ENCODE data around the gene COX15. TPM values are rescaled to one million over a fixed set of nuclear protein-coding genes. Genes with fewer than 3 reads are reported as not detected.
"Not testable (repeated sequence)": the region's sequence is repeated elsewhere in the genome, so short reads cannot be mapped to it uniquely, and the experiment has no call there.

COX15 gene
- total RNA-seq, 2 donors from 2014 or later, result 44.4 to 56.1 TPM

DNA sequence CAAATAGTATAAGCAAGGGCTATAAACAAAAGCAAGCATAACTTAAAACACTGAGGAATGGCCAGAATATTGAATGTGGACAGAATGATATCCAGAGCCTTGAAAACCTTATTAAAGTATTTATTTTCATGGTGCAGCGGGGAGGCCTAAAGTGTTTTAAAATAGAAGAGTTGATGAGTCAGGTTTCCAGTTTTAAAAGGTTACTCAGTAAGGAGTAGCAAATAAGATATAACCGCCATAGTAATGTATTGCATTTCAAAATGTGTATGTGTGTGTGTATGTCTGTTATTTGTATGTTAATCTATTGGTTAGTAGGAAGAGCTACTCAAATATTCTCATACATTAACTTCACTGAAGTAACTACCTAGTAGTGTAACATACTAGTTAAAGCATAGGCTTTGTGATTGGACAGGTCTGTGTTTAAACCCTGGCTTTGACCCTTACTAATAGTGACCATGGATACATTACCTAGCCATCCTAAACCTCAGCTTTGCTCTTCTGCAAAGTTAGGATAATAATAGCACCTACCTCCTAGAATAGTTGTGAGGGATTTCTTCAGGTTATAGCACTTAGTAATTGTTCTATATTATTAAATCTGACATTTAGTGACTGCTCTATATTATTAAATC lies 17.0 kb upstream of the COX15 start:
- Mint-ChIP-seq H3K9me3 (no peaks in the 10 kb centered on the region), H3K36me3 (peaks cover 9 to 18% of the 10 kb centered on the region in 2 donors), H3K27ac (no peak overlapping the region)
- no peak for DNase-seq (ENCODE audit: low spot score in 2 of 2)
- ATAC-seq, result no peak

DNA sequence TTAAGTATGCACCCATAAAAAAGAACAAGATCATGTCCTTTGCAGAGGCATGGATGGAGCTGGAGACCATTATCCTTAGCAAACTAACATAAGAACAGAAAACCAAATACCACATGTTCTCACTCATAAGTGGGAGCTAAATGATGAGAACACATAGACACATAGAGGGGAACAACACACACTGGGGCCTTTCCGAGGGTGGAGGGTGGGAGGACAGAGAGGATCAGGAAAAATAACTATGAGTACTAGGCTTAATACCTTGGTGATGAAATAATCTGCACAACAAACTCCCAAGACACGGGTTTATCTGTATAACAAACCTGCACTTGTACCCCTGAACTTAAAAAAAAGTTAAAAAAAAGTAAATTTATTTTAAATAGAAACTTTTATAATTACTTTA lies 14.2 kb upstream of the COX15 start:
- ATAC-seq; DNase-seq (ENCODE audit: low spot score in 2 of 2); H3K9me3 Mint-ChIP-seq; H3K27ac Mint-ChIP-seq: not testable (repeated sequence)
- H3K36me3 Mint-ChIP-seq, result peaks cover 32 to 33% of the 10 kb centered on the region in 2 donors

DNA sequence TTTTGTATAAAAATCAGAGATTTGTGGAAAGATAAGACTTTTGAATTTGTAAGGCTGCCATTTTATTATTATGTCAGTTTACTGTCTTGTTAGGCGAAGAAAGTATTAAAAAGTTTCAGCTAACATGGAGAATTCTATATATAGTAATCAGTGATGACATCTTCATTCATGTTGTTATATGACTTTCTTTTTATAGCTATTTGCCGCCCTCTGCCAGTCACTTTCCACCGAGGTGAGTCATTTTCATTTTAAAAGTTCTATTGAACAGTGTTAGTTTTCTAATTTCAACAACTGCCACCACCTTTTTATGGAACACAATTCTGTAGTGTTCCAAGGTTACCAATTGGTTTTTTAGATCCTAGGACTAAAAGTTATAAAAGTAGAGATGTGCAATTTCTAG lies 11.9 kb upstream of the COX15 start:
- Mint-ChIP-seq H3K27ac (no peak overlapping the region), H3K9me3 (peaks cover 4 to 16% of the 10 kb centered on the region in 2 donors), H3K36me3 (peaks cover 47 to 55% of the 10 kb centered on the region in 2 donors)
- no peak for ATAC-seq
- no peak for DNase-seq (ENCODE audit: low spot score in 2 of 2)

DNA sequence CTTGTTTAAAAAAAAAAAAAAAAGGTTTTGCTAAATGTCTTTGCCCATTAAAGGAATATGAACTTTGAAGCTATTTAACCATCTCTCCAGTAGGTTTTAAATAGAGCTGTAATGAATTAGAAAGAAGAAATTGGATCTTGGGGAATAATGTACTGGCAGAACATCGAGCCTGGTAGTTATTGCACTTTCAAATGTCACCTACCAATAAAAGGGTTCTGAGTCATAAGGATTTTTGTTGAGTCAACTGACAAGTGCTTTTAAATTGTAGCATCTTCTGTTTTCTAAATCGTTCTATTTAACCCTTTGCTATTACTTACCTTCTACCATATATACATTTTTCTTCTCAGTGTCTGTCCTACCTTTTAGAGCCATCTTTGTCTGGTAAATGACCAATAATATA lies 10.8 kb upstream of the COX15 start:
- Mint-ChIP-seq H3K9me3 (peaks cover 4 to 16% of the 10 kb centered on the region in 2 donors), H3K36me3 (peaks cover 47 to 58% of the 10 kb centered on the region in 2 donors), H3K27ac (no peak overlapping the region)
- no peak for DNase-seq (ENCODE audit: low spot score in 2 of 2)
- no peak for ATAC-seq

DNA sequence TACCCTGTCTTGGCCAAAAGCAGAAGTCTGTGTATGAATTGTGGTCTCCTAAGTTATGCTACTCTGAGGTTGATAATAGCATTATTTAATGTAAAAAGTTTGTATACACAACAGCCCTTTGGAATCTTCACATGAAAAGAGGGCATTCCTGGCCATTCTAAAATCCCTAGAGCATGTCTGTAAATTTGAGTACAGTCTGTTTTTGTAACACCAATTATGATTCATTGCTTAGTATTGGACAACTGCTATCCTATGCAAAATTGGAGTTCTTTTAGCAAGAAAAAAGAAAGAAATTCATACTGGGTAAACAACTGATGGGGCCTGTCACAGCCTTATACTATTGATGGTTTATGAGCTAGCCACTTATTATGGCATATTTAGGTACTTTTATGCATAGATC lies 10.3 kb upstream of the COX15 start:
- DNase-seq (ENCODE audit: low spot score in 2 of 2) (no peak), ATAC-seq (no peak)
- Mint-ChIP-seq H3K27ac (no peak overlapping the region), H3K36me3 (peaks cover 47 to 63% of the 10 kb centered on the region in 2 donors), H3K9me3 (peaks cover 4 to 16% of the 10 kb centered on the region in 2 donors)

DNA sequence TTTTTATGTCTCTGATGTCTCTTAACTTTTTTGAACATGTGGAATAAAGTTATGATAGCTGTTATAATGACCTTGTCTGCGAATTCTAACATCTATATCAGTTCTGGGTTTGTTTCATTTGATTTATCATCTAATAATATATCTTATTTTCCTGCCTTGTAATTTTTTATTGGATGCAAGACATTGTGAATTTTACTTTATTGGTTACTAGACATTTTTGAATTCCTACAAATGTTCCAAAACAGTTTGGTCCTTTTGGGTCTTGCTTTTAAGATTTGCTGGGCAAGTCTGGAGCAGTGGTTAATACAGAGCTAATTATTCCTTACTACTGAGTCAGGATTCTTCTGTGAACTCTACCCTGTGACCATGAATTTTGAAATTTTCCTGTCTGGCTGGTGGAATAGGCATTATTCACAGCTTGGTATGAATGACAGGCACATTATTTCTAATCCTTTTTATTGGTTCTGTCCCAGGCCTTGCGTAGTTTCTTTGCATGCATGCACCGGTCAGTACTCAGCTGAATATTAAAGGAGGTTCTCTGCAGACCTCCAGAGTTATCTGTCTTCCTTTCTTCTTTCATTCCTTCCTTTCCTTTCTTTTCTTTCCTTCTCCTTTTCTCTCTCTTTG lies 9.1 kb upstream of the COX15 start:
- Mint-ChIP-seq H3K27ac (peak overlapping the region in 1 of 2 donors; percentile 21), H3K9me3 (peaks cover 4 to 16% of the 10 kb centered on the region in 2 donors), H3K36me3 (peaks cover 47 to 75% of the 10 kb centered on the region in 2 donors)
- DNase-seq (ENCODE audit: low spot score in 2 of 2), result no peak
- no peak for ATAC-seq

DNA sequence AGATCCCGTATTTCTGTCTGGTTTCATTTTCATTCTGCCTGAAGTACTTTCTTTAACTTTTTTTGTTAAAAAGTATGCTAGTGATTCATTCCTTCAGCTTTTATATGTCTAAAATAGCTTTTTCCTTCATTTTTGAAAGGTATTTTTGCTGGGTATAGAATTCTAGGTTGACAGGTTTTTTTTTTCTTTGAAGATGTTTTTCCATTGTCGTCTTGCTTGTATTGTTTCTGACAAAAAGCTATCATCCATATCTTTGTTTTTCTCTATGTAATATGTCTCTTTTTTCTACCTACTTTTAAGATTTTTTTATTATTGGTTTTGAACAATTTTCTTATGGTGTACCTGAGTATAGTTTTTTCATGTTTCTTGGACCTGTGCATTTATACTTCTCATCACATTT lies 8.3 kb upstream of the COX15 start:
- DNase-seq (ENCODE audit: low spot score in 2 of 2), result no peak
- no peak for ATAC-seq

DNA sequence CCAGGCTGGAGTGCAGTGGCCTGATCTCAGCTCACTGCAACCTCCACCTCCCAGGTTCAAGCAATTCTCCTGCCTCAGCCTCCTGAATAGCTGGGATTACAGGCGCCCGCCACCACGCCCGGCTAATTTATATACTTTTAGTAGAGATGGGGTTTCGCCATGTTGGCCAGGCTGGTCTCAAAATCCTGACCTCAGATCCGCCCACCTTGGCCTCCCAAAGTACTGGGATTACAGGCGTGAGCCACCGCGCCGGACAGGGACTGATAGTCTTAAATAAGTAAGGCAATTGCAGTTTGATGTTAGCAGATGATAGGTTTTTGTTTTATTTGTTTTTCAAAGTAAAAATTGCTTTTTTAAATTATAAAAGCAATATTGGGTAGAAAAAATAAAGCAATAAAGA lies 2.2 kb upstream of the COX15 start:
- not testable (repeated sequence) for DNase-seq (ENCODE audit: low spot score in 2 of 2); ATAC-seq; H3K9me3 Mint-ChIP-seq; H3K27ac Mint-ChIP-seq
- H3K36me3 Mint-ChIP-seq, result peaks cover 24 to 41% of the 10 kb centered on the region in 2 donors

More for the DNA sequence above, 8.3 kb upstream of the COX15 start:
- H3K36me3 Mint-ChIP-seq, result peaks cover 47 to 79% of the 10 kb centered on the region in 2 donors
- peaks cover 4 to 16% of the 10 kb centered on the region in 2 donors for H3K9me3 Mint-ChIP-seq
- no peak overlapping the region for H3K27ac Mint-ChIP-seq

DNA sequence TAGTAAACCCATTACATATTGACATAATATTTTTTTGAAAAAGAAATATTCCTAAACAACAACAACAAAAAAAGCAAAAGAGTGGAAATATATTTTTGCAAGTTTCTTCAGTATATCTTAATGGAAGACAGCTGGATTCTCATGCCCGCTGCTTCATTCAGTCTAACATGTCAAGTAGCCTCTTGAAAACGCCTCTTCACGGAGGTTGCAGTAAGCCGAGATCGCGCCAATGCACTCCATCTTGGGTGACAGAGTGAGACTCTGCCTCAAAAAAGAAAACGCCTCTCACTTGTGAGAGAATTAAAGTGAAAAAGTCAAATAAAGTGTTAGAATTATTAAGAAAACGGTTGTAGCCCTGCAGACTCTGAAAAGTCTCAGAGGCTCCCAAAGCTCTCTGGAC lies 1.4 kb upstream of the COX15 start:
- no peaks in the 10 kb centered on the region for H3K9me3 Mint-ChIP-seq
- H3K27ac Mint-ChIP-seq, result no peak overlapping the region
- ATAC-seq (no peak), DNase-seq (ENCODE audit: low spot score in 2 of 2) (no peak)
- peaks cover 24 to 37% of the 10 kb centered on the region in 2 donors for H3K36me3 Mint-ChIP-seq

DNA sequence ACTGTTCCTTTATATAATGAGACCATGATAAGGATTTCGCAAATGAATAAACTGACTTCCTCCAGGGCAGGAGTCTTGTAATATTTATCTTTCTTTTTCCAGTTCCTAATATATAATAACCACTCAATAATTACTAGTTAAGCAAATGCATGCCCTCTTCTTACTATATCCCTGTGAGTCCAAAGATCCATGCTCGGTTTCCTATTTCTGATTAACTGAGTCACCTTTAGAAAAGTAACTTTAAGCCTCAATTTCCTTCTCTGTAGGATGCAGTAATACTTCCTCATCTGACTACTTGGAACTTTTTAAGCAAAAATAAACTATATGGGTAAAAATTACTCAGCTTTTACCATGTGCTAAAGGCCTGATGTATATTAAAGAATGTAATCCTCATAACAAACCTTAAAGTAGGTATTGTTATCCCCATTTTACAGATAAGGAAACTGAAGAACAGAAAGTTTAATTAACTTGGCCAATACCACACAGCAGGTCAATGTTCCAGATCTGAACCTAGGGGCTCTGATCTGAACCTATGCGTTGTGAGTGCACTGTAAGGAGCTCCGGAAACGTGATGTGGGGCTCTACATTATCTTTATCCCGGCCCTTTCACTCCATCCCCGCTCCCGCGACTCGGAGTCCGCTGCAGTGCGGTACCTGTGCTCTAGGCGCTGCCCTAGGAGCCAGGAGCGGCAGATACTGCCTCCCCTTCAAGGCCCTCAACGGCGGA lies 458 bp downstream of the COX15 start:
- H3K27ac Mint-ChIP-seq, result peak overlapping the region; percentile 92 to 100
- peaks cover 23 to 24% of the 10 kb centered on the region in 2 donors for H3K36me3 Mint-ChIP-seq
- ATAC-seq (no peak), DNase-seq (ENCODE audit: low spot score in 2 of 2) (no peak)
- H3K9me3 Mint-ChIP-seq, result no peaks in the 10 kb centered on the region

DNA sequence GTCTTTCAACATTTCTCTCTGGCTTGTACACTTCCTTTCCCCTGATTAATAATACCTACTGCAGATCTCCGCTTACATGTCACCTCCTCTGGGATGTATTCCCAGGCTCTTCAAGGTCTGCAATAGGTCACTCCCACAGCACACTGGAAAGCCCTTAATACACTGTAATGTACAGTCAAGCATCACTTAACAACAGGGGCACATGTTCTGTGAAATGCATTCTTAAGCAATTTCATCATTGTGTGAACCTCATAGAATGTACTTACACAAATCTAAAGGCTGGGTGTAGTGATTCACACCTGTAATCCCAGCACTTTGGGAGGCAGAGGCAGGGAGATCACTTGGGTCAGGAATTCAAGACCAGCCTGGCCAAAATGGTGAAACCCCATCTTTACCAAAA lies 1.9 kb downstream of the COX15 start:
- H3K9me3 Mint-ChIP-seq, result no peaks in the 10 kb centered on the region
- H3K27ac Mint-ChIP-seq, result peak overlapping the region in 1 of 2 donors; percentile 13
- no peak for ATAC-seq
- H3K36me3 Mint-ChIP-seq, result peaks cover 14 to 31% of the 10 kb centered on the region in 2 donors
- DNase-seq (ENCODE audit: low spot score in 2 of 2), result no peak

DNA sequence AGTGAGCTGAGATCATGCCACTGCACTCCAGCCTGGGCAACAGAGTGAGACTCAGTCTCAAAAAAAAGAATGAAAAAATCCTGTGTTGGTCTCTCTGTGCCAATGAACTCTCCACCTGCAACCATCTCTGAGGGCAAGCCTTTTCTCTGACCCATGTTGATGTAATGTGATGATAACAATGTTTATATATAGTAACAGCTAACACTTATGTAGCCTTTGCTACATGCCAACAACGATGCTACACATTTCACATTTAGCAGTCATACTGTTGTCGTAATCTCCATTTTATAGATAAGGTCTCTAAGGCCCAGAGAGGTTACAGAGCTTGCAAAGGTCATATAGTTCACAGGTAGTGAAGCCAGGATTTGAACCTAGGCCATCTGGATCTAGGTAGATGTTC lies 11.5 kb downstream of the COX15 start:
- DNase-seq (ENCODE audit: low spot score in 2 of 2) (no peak), ATAC-seq (no peak)
- Mint-ChIP-seq H3K9me3 (no peaks in the 10 kb centered on the region), H3K36me3 (peaks cover 5 to 12% of the 10 kb centered on the region in 2 donors), H3K27ac (peak overlapping the region in 1 of 2 donors; percentile 40)

DNA sequence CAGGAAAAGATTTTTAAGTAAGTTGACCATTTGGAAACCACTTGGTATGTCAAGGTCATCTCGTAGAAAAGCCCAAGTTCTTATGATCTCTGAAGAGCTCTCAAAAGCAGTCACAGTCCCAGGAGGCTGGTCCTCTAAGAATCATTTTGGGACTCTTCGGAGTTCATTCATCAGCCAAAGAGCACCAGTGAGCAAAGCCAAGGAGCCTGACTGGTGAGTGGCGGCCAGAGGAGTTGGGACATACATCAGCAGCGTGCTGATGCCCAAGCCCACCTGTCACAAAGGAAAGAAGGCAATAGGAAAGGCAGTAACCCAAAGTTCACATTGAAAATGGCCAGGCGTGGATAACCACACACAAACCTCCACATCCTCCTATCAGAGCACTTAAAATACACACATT lies 17.5 kb downstream of the COX15 start:
- DNase-seq (ENCODE audit: low spot score in 2 of 2), result no peak
- no peak for ATAC-seq
- H3K27ac Mint-ChIP-seq, result no peak overlapping the region
- H3K36me3 Mint-ChIP-seq, result peaks cover 5% of the 10 kb centered on the region in 2 donors
- H3K9me3 Mint-ChIP-seq, result no peaks in the 10 kb centered on the region

DNA sequence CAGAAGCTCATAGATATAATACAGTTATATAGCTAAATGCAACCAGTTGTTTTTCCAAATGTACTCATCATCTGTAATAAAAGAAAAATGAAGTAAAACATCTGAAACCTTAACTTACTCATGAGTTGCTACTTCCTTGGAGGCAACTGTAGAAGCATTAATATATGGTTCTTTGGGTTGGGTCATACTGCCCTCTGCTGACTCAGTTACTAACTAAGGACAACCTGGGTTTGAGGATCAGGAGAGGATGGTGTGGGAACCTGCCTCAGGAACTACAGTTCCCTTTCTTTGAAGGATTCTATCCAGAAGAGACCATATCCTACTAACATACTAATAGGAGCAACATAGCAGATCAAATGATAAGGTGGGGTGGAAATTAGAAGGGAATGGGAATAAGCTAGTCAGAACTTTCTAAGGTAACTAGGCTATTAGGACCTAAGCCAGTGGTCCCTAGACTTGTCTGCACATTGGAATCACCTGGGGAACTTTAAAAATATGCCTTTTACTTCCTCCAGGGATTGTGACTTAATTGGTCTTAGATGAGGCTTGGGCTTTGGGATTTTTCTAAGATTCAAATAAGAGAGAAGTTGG lies 20.7 kb downstream of the COX15 start:
- DNase-seq (ENCODE audit: low spot score in 2 of 2) (peak in 1 of 2 donors; percentile 22), ATAC-seq (peak; percentile 58)
- no peaks in the 10 kb centered on the region for H3K9me3 Mint-ChIP-seq
- peaks cover 0 to 12% of the 10 kb centered on the region in 2 donors for H3K36me3 Mint-ChIP-seq
- no peak overlapping the region for H3K27ac Mint-ChIP-seq

DNA sequence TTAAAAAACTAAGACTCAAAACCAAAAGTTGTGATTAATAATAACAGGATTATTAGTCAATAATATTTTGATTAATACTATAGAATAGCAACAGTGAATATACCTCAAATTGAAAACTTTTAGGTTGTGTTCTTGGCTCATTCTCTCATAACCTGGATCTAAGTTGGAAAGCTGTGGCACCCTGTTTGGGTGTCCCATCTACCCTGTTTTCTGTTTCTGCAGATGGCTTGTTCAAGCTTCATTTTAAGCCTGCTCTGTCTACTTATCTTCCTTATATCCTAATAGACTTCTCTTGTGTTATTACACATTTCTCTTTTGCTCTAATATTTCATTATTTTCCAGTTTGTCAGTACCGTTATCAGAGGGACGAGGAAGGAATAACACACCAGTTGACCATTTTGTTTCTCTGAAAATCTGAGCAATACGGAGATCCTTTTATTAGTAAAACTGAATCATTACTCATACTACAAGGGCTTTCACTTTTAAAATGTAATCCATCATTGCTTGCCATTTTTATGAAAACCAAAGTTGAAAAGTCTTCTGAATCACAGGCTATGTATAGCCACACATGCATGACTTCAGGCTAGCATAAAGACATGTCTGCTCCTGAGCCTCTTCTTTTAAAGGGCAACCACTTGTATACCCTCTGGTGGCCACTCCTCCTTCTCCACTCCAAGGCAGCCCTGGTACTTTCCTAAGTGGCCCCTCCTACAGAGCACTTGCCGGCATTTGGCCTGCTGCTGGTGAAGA lies 22.3 kb downstream of the COX15 start:
- H3K36me3 Mint-ChIP-seq, result peaks cover 0 to 12% of the 10 kb centered on the region in 2 donors
- H3K9me3 Mint-ChIP-seq, result no peaks in the 10 kb centered on the region
- ATAC-seq, result peak; percentile 93 to 95
- peak in 1 of 2 donors; percentile 11 for DNase-seq (ENCODE audit: low spot score in 2 of 2)
- peak overlapping the region; percentile 58 to 89 for H3K27ac Mint-ChIP-seq

DNA sequence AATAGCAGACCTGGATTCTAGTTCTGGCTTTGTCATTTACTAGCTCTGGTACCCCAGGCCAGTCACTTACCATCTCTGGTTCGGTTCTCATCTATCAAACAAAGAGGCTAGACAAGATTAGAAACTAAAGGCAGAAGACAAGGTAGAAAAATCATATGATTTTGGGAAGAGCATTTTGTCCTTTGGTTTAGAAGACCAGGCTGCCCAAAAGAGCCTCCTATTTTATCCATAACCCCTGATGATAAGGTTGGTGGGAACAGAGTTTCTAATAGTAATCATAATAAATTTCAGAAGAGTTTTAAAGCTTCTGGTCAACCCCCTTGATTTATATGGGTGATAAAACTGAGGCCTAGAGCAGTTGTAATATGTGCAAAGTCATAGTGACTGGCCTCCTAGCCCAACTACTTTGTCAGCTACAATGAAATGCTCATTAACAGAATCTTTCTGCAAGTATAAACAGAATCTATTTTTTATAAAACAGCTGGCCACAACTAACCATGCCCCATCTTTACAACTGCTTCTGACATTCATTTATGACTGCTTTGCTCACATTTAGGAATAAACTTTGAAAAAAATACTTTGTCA lies 23.4 kb downstream of the COX15 start:
- DNase-seq (ENCODE audit: low spot score in 2 of 2), result no peak
- ATAC-seq, result no peak
- no peak overlapping the region for H3K27ac Mint-ChIP-seq
- H3K9me3 Mint-ChIP-seq, result no peaks in the 10 kb centered on the region
- peaks cover 0 to 12% of the 10 kb centered on the region in 2 donors for H3K36me3 Mint-ChIP-seq
